ENCODE results near the gene CIC. TPM values are rescaled to one million over a fixed set of nuclear protein-coding genes. Genes with fewer than 3 reads are reported as not detected.
"Not testable (repeated sequence)": the region's sequence is repeated elsewhere in the genome, so short reads cannot be mapped to it uniquely, and the experiment has no call there.

Gene CIC
- total RNA-seq, 1 donor from 2014 or later: 68.3 TPM

DNA sequence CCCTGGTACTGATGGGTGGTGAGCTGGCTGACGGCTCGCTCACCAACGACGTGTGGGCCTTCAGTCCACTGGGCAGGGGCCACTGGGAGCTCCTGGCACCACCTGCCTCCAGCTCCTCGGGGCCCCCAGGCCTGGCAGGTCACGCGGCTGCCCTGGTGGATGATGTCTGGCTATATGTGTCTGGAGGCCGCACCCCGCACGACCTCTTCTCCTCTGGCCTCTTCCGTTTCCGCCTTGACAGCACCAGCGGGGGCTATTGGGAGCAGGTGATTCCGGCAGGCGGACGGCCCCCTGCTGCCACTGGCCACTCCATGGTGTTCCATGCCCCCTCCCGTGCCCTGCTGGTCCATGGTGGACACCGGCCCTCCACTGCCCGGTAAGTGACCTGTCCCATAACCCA, 66.9 kb downstream of the CIC start:
- H3K4me3 Mint-ChIP-seq (ENCODE audit: low read depth): no peak overlapping the region
- peaks cover 5% of the 10 kb centered on the region for H3K4me1 Mint-ChIP-seq (ENCODE audit: low read depth)
- H3K36me3 Mint-ChIP-seq (ENCODE audit: low read depth): no peaks in the 10 kb centered on the region
- intact Hi-C loops (cut with micrococcal nuclease): no loop called here
- no peaks in the 10 kb centered on the region for H3K27me3 Mint-ChIP-seq (ENCODE audit: low read depth)
- no peak for DNase-seq (ENCODE audit: low spot score)
- H3K9me3 Mint-ChIP-seq: no peaks in the 10 kb centered on the region
- H3K27ac Mint-ChIP-seq: no peak overlapping the region

- H3K36me3 Mint-ChIP-seq (ENCODE audit: low read depth); intact Hi-C loops (cut with micrococcal nuclease): not testable (repeated sequence)
Observed at GRCh38 chr19:42339126-42339860, 70.2 kb downstream of the CIC start.

DNA sequence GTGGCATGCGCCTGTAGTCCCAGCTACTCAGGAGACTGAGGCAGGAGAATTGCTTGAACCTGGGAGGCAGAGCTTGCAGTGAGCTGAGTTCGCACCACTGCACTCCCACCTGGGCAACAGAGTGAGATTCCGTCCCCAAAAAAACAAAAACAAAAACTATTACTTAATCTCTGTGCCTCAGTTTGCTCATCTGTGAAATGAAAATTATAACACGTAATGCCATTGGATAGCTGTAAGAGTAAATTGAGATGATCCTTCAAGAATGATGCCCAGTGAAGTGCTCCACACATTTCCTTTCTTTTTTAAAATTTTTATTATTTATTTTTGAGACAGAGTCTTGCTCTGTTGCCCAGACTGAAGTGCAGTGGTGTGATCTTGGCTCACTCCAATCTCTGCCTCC, 70.9 kb downstream of the CIC start:
- H3K9me3 Mint-ChIP-seq; H3K27me3 Mint-ChIP-seq (ENCODE audit: low read depth); H3K4me3 Mint-ChIP-seq (ENCODE audit: low read depth); intact Hi-C loops (cut with micrococcal nuclease); DNase-seq (ENCODE audit: low spot score); H3K27ac Mint-ChIP-seq; H3K4me1 Mint-ChIP-seq (ENCODE audit: low read depth); H3K36me3 Mint-ChIP-seq (ENCODE audit: low read depth): not testable (repeated sequence)

More at GRCh38 chr19:42339126-42339860, 70.2 kb downstream of the CIC start:
- H3K9me3 Mint-ChIP-seq; H3K4me3 Mint-ChIP-seq (ENCODE audit: low read depth); H3K27me3 Mint-ChIP-seq (ENCODE audit: low read depth); H3K4me1 Mint-ChIP-seq (ENCODE audit: low read depth); H3K27ac Mint-ChIP-seq; DNase-seq (ENCODE audit: low spot score): not testable (repeated sequence)

DNA sequence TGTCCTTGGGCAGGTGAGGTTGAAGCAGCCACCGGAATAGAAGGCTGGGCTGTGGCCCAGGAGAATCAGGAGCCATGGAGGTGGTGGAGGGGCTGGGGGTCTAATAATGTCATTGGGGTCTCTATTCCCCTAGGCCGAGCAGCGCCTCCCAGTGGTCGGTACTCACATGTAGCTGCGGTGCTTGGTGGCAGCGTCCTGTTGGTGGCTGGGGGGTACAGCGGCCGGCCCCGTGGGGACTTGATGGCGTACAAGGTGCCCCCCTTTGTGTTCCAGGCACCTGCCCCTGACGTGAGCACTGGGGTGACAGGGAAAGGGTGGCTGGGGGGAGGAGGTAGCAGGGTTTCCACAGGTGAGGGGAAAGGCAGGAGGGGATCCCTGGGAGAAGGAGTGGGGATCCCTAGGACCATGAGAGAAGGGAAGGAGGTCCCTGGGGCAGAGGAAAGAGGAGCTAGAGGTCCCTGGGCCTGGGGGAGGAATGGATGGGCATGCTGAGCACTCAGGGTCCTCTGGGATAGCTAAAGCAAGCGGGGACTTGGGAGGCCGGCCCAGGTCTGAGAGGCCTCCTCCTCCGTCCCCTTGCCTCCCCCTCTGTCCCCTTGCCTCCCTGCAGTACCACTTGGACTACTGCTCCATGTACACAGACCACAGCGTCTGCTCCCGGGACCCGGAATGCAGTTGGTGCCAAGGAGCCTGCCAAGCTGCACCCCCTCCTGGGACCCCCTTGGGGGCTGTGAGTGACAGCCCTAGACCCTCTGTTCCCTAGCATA, 74.5 kb downstream of the CIC start:
- H3K9me3 Mint-ChIP-seq: no peaks in the 10 kb centered on the region
- H3K4me1 Mint-ChIP-seq (ENCODE audit: low read depth): peaks cover 5% of the 10 kb centered on the region
- intact Hi-C loops (cut with micrococcal nuclease): no loop called here
- H3K27me3 Mint-ChIP-seq (ENCODE audit: low read depth): no peaks in the 10 kb centered on the region
- H3K36me3 Mint-ChIP-seq (ENCODE audit: low read depth): no peaks in the 10 kb centered on the region
- no peak for DNase-seq (ENCODE audit: low spot score)
- H3K27ac Mint-ChIP-seq: no peak overlapping the region
- H3K4me3 Mint-ChIP-seq (ENCODE audit: low read depth): no peak overlapping the region

- no peak for DNase-seq (ENCODE audit: low spot score)
- intact Hi-C loops (cut with micrococcal nuclease): no loop called here
- Mint-ChIP-seq H3K4me3 (ENCODE audit: low read depth) (no peak overlapping the region), H3K4me1 (ENCODE audit: low read depth) (peaks cover 2% of the 10 kb centered on the region), H3K27ac (no peak overlapping the region), H3K27me3 (ENCODE audit: low read depth) (no peaks in the 10 kb centered on the region), H3K36me3 (ENCODE audit: low read depth) (no peaks in the 10 kb centered on the region), H3K9me3 (no peaks in the 10 kb centered on the region)
Observed at GRCh38 chr19:42344336-42344893, 75.4 kb downstream of the CIC start.

Other genes starting within 250 kb of the CIC start
- gene GRIK5, start 199.0 kb upstream of the CIC start, total RNA-seq: 2.4 and 3.3 TPM in 2 replicates
- 15.7 and 16.6 TPM in 2 replicates for gene ZNF574, start 193.1 kb upstream of the CIC start, total RNA-seq
- gene POU2F2, start 136.8 kb upstream of the CIC start, total RNA-seq: 48.6 and 49.5 TPM in 2 replicates
- gene DEDD2, start 51.6 kb upstream of the CIC start, total RNA-seq: 32.1 and 33.6 TPM in 2 replicates
- gene ZNF526, start 48.9 kb upstream of the CIC start, total RNA-seq: 17.3 and 18.4 TPM in 2 replicates
- 48.0 and 52.4 TPM in 2 replicates for gene GSK3A, start 26.6 kb upstream of the CIC start, total RNA-seq
- 58.4 and 59.1 TPM in 2 replicates for gene ERF, start 14.1 kb upstream of the CIC start, total RNA-seq
- 0.74 and 0.91 TPM in 2 replicates for gene PRR19, start 32.9 kb downstream of the CIC start, total RNA-seq
- 49.3 and 50.9 TPM in 2 replicates for gene PAFAH1B3, start 33.4 kb downstream of the CIC start, total RNA-seq
- 0.71 and 0.85 TPM in 2 replicates for gene TMEM145, start 44.1 kb downstream of the CIC start, total RNA-seq
- gene MEGF8, start 56.4 kb downstream of the CIC start, total RNA-seq: 9.7 and 10.3 TPM in 2 replicates
- 0.53 TPM in 1 of 2 replicates, not detected in the other for gene CNFN, start 121.0 kb downstream of the CIC start, total RNA-seq
- 33.0 and 35.2 TPM in 2 replicates for gene LIPE, start 158.1 kb downstream of the CIC start, total RNA-seq
- gene CXCL17, start 173.7 kb downstream of the CIC start, total RNA-seq: not detected in 2 replicates

Measured in activated T-helper 2 cell treated with anti-CD3 and anti-CD28 coated beads, Interferon-gamma antibody, Interleukin-2, Interleukin-4, amounts not matched to agents 10 μg/mL and 5 μg/mL and 100 μg/mL, durations not matched to agents 14 hours and 24 hours and 36 hours (primary cell).